ENCODE measurements around the gene NOB1.

Gene NOB1

DNA sequence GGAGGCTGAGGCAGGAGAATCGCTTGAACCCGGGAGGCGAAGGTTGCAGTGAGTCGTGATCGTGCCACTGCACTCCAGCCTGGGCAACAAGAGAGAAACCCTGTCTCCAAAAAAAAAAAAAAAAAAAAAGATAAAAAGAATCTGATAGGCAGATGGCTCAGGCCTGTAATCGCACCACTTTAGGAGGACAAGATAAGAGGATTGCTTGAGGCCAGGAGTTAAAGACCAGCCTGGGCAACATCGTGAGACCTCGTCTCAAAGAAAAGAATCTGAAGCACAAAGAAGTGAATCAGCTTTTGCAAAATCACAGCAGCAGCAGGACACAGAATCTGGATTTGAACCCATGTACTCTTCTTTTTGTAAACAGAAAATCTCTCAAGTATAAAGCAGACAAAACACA, 7.6 kb downstream of the NOB1 start:
- TF ChIP-seq, protein P1, sequence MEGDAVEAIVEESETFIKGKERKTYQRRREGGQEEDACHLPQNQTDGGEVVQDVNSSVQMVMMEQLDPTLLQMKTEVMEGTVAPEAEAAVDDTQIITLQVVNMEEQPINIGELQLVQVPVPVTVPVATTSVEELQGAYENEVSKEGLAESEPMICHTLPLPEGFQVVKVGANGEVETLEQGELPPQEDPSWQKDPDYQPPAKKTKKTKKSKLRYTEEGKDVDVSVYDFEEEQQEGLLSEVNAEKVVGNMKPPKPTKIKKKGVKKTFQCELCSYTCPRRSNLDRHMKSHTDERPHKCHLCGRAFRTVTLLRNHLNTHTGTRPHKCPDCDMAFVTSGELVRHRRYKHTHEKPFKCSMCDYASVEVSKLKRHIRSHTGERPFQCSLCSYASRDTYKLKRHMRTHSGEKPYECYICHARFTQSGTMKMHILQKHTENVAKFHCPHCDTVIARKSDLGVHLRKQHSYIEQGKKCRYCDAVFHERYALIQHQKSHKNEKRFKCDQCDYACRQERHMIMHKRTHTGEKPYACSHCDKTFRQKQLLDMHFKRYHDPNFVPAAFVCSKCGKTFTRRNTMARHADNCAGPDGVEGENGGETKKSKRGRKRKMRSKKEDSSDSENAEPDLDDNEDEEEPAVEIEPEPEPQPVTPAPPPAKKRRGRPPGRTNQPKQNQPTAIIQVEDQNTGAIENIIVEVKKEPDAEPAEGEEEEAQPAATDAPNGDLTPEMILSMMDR (IDR thresholded peaks at IDR 0.05; ENCODE audit: low read depth, low read length, missing control alignments) = no peak
- no peak for DNase-seq (ENCODE audit: low read depth)
- no peak overlapping the region for H3K4me3 ChIP-seq (ENCODE audit: low read depth, low read length)
- in situ Hi-C loops (cut with HindIII; ENCODE audit: low sequenced_read_pairs) = no loop called here

DNA sequence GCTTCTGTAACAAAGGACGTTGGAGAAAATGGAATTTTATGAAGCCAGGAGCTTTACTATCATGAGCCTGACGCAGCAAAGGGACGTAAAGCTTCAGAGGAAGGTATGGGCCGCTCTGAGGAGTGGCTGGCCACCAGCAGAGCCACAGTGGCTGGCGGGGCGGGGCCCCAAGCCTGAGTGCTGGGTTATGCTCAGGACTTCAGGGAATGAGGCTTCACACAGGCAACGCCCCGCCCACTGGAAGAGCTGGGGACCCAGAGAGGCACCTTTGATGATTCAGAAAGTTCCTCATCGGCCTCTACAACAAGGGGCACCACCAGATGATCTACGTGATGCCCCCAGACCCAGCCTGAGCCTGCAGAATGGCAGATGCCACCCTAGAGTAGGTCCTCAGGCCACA, 8.8 kb downstream of the NOB1 start:
- in situ Hi-C loops (cut with HindIII; ENCODE audit: low sequenced_read_pairs) = no loop called here
- TF ChIP-seq, protein P1 (IDR thresholded peaks at IDR 0.05; ENCODE audit: low read depth, low read length, missing control alignments) = no peak
- no peak for DNase-seq (ENCODE audit: low read depth)
- no peak overlapping the region for H3K4me3 ChIP-seq (ENCODE audit: low read depth, low read length)

DNA sequence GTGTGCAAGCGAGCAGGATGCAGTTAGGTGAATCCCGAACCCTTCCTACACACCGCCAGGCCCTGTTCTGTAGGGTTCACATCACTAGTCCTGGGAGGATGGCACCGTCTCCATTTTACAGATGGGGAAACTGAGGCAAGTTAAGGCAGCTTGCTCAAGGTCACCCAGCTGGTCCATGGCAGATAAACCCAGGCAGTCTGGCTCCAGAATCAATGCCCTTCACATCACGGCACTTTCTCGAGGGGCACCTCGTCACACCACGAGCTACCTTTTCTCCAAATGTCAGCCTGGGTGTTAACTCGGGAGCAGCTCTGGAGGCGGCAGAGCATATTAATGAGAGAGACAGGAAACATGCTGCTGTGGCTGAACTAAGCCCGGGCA, 9.5 kb downstream of the NOB1 start:
- DNase-seq (ENCODE audit: low read depth) = no peak
- H3K4me3 ChIP-seq (ENCODE audit: low read depth, low read length) = no peak overlapping the region
- TF ChIP-seq, protein P1 (IDR thresholded peaks at IDR 0.05; ENCODE audit: low read depth, low read length, missing control alignments) = no peak
- in situ Hi-C loops (cut with HindIII; ENCODE audit: low sequenced_read_pairs) = no loop called here

DNA sequence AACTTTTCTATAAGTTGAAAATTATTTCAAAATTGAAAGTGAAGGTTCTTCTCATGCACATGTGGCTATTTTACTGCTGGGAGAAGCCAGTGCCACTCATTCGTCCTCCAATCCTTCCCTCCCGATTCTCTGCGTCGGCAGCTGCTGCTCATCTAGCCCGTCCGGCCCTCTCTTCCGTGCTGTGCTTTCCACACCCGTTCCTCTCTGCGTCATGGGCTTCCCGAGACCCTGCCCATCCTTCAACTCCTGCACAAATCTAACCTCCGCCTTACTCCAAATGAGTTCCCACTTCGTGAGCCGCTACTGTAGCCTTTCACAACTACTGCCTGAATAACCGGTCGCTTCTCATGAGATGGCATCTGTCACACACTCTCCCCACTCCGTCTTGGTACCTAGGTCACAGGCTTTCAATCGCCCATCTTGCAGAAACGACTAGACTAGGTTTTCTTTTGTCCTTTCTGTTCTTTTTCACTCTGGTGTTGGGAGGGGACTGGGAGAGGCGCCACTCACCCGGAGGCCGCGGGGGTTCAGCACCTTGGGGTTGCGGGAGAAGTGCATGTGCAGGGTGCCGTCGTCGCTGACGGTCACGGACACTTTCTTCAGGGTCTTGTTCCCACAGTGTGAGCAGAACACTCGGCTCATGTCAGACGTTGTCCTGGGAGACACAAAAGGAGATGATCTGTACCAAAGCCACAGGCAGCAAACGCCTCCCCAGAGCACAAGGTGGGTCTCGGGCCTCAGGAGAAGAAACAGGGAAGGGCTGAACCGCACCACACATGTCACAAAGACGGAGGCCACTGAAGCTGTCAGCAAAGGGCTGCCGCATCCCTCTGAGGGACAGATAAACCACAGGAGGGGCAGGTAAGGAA, 10.1 kb downstream of the NOB1 start:
- TF ChIP-seq, protein P1 (IDR thresholded peaks at IDR 0.05; ENCODE audit: low read depth, low read length, missing control alignments) = no peak
- H3K4me3 ChIP-seq (ENCODE audit: low read depth, low read length) = no peak overlapping the region
- no peak for DNase-seq (ENCODE audit: low read depth)
- in situ Hi-C loops (cut with HindIII; ENCODE audit: low sequenced_read_pairs) = no loop called here

DNA sequence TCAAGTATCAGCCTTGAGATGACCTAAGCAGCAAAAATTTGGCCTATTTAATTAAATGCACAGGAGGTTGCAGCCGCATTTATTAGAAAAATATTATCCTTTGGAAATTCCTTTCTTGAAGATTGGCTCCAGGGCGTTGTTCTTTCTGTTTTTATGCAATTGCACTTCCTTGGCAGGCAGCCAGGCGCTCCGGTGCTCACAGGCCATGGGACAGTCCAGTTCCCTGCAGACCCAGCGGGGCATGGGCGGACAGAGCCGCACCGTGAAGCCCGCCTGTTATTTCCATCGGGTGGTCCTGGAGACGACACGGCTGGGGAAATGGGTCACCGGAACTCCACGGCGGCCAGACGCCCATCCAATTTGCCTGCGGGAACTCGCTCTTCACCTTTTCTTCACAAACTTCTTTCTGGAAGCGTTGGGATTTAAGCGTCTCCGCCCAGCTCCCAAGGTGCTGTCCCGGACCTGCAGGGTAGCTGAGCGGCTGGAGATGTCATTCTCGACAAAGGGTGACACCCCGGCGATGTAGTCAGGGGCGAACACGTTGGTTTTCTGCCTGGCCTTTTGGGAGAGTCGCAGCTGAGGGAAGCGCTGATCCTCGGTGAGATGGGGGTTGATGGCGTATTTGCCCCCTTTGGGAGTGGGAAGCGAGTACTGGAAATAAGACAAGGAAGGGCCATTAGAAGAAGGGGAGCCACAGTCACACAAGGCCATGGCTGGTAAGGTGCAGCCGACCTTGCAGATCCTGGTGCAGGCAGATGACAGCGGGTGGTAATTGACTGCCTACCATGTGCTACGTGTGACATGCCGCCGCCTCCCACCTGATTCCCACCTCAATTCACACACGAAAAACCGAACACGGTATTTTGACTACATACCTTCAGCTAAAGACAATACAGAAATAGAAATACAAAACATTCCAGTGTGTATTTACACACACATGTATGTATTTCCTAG, 12.5 kb downstream of the NOB1 start:
- TF ChIP-seq, protein P1 (IDR thresholded peaks at IDR 0.05; ENCODE audit: low read depth, low read length, missing control alignments) = no peak
- in situ Hi-C loops (cut with HindIII; ENCODE audit: low sequenced_read_pairs) = no loop called here
- DNase-seq (ENCODE audit: low read depth) = no peak
- H3K4me3 ChIP-seq (ENCODE audit: low read depth, low read length) = no peak overlapping the region

DNA sequence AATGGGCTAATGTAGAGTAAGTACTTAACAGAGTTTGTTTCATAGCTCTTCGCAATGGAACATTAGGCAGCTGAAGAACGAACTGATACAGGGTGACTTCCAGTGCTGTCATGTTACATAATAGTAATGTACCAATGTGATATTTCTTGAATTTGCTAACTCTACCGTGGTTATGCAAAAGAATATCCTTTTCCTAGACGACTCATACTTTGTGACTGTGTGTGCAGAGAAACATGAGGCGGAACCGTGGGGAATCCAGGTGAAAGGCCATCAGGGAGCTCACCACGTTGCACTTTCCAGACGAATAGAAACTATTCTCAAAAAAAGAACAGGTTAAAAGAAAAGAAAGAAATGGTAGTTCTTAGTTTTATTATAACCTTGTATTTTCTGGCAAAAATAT, 13.2 kb downstream of the NOB1 start:
- DNase-seq (ENCODE audit: low read depth) = no peak
- in situ Hi-C loops (cut with HindIII; ENCODE audit: low sequenced_read_pairs) = no loop called here
- H3K4me3 ChIP-seq (ENCODE audit: low read depth, low read length) = no peak overlapping the region
- TF ChIP-seq, protein P1 (IDR thresholded peaks at IDR 0.05; ENCODE audit: low read depth, low read length, missing control alignments) = no peak

All from astrocyte of the cerebellum (primary cell).